HFFc6 (cell line): Measurements from ENCODE around the gene TFB1M. TPM values are rescaled to one million over a fixed set of nuclear protein-coding genes. Genes with fewer than 3 reads are reported as not detected.
A peak's percentile ranks its signal among the peaks of the same experiment; 100 is the strongest.

ENCODE experiments used
- DNase-seq: peaks from one replicate; pipeline ENCODE4 v3.0.0-alpha.2; 2018
- H3K27ac Mint-ChIP-seq: 2 replicates; pipeline ENCODE4 v1.8.0; 2020; ENCODE audit warnings: mild to moderate bottlenecking, mixed read lengths
- H3K27me3 Mint-ChIP-seq: 2 replicates; pipeline ENCODE4 v1.8.0; 2021; ENCODE audit warnings: mild to moderate bottlenecking, moderate library complexity, mixed read lengths; ENCODE audit not compliant: insufficient read depth
- H3K36me3 Mint-ChIP-seq: 2 replicates; pipeline ENCODE4 v1.8.0; 2021; ENCODE audit warnings: low read depth, mixed read lengths
- H3K4me1 Mint-ChIP-seq: 2 replicates; pipeline ENCODE4 v1.8.0; 2020; ENCODE audit warnings: low read depth, mixed read lengths
- H3K4me3 Mint-ChIP-seq: 2 replicates; pipeline ENCODE4 v1.8.0; 2020; ENCODE audit warnings: mild to moderate bottlenecking, moderate library complexity, mixed read lengths
- H3K9me3 Mint-ChIP-seq: 2 replicates; pipeline ENCODE4 v1.8.0; 2020; ENCODE audit warnings: mild to moderate bottlenecking, mixed read lengths
- CTCF ChIP-seq: fragments of 200-600 bp; sonication (generic); IDR thresholded peaks from 2 replicates; pipeline ENCODE4 v1.5.0; 2021; ENCODE audit warnings: antibody characterized with exemption, mild to moderate bottlenecking
- total RNA-seq, 6 experiments: library from RNA; stranded (reverse); fragmentation: NEBNext Ultra II Directional; extraction: Animal tissue kit (Norgen Biotek cat#: 25700); gene quantifications; 2 replicates in 1 of 6; 3 replicates in 5 of 6; pipeline ENCODE4 v1.2.3, GENCODE V29; 2021

The TFB1M gene
- total RNA-seq, 6 experiments from 2014 or later = 16.7 to 23.0 (median 21.7) TPM

GRCh38 chr6:155224618-155225017 is 89.7 kb downstream of the TFB1M start:
- DNase-seq = no peak
- no peak for TF ChIP-seq CTCF
- H3K9me3 Mint-ChIP-seq = no peaks in the 10 kb centered on the region
- peak overlapping the region; percentile 62; the same call in 1 of the 2 replicates for H3K27ac Mint-ChIP-seq
- no peaks in the 10 kb centered on the region; the same call in 1 of the 2 replicates for H3K27me3 Mint-ChIP-seq
- peaks cover 13% of the 10 kb centered on the region; the same call in 1 of the 2 replicates for H3K36me3 Mint-ChIP-seq
- H3K4me1 Mint-ChIP-seq = peaks cover 60% of the 10 kb centered on the region
- H3K4me3 Mint-ChIP-seq = no peak overlapping the region

GRCh38 chr6:155223646-155224451 is 90.4 kb downstream of the TFB1M start:
- TF ChIP-seq CTCF = no peak
- no peaks in the 10 kb centered on the region; the same call in 1 of the 2 replicates for H3K27me3 Mint-ChIP-seq
- peaks cover 58% of the 10 kb centered on the region for H3K4me1 Mint-ChIP-seq
- DNase-seq = peak; percentile 87
- peak overlapping the region; percentile 75 for H3K27ac Mint-ChIP-seq
- H3K9me3 Mint-ChIP-seq = no peaks in the 10 kb centered on the region
- peak overlapping the region; percentile 67 for H3K4me3 Mint-ChIP-seq
- H3K36me3 Mint-ChIP-seq = peaks cover 20% of the 10 kb centered on the region

GRCh38 chr6:155222506-155222905 is 91.8 kb downstream of the TFB1M start:
- Mint-ChIP-seq H3K4me1 (peaks cover 45% of the 10 kb centered on the region), H3K36me3 (peaks cover 18% of the 10 kb centered on the region), H3K4me3 (no peak overlapping the region), H3K9me3 (no peaks in the 10 kb centered on the region), H3K27ac (no peak overlapping the region), H3K27me3 (no peaks in the 10 kb centered on the region)
- DNase-seq = no peak
- TF ChIP-seq CTCF = no peak

GRCh38 chr6:155221086-155221485 is 93.2 kb downstream of the TFB1M start:
- no peak overlapping the region for H3K4me3 Mint-ChIP-seq
- no peaks in the 10 kb centered on the region for H3K9me3 Mint-ChIP-seq
- peaks cover 45% of the 10 kb centered on the region for H3K4me1 Mint-ChIP-seq
- peaks cover 9% of the 10 kb centered on the region for H3K36me3 Mint-ChIP-seq
- no peak for TF ChIP-seq CTCF
- DNase-seq = no peak
- no peak overlapping the region for H3K27ac Mint-ChIP-seq
- no peaks in the 10 kb centered on the region for H3K27me3 Mint-ChIP-seq

GRCh38 chr6:155219858-155220301 is 94.4 kb downstream of the TFB1M start:
- no peaks in the 10 kb centered on the region for H3K9me3 Mint-ChIP-seq
- H3K4me3 Mint-ChIP-seq = no peak overlapping the region
- H3K27me3 Mint-ChIP-seq = no peaks in the 10 kb centered on the region; the same call in 1 of the 2 replicates
- H3K27ac Mint-ChIP-seq = no peak overlapping the region
- peaks cover 9% of the 10 kb centered on the region for H3K36me3 Mint-ChIP-seq
- peaks cover 43% of the 10 kb centered on the region for H3K4me1 Mint-ChIP-seq
- TF ChIP-seq CTCF = no peak
- DNase-seq = no peak
